HepG2 (cell line): Measurements from ENCODE around the gene PNN. TPM values are rescaled to one million over a fixed set of nuclear protein-coding genes. Genes with fewer than 3 reads are reported as not detected.
A peak's percentile ranks its signal among the peaks of the same experiment; 100 is the strongest.

Experiments used
- ASH2L ChIP-seq: fragments of 300-600, 200-600 bp; sonication (generic); IDR thresholded peaks from 2 replicates; pipeline ENCODE4 v1.7.0; 2017; ENCODE audit warnings: low read depth, mild to moderate bottlenecking, moderate library complexity, mixed read lengths, low read length; ENCODE audit not compliant: insufficient read length
- CHCHD3 ChIP-seq: sonication (generic); formaldehyde crosslinking; IDR thresholded peaks from 2 replicates; pipeline ENCODE4 v1.8.0; 2022; ENCODE audit warnings: mild to moderate bottlenecking, missing genetic modification reagents, moderate library complexity
- DR1 ChIP-seq: sonication (generic); formaldehyde crosslinking; IDR thresholded peaks from 2 replicates; pipeline ENCODE4 v1.8.0; 2021; ENCODE audit warnings: mild to moderate bottlenecking, missing genetic modification reagents, inconsistent platforms
- ETV5 ChIP-seq: IDR thresholded peaks from 2 replicates; pipeline ENCODE4 v1.6.1; 2018; ENCODE audit warnings: missing biosample characterization, missing genetic modification reagents, inconsistent platforms, borderline replicate concordance
- FOXA1 ChIP-seq, 2 experiments: fragments of 450-650 bp in 1 of 2; sonication (generic) in 1 of 2; formaldehyde crosslinking in 1 of 2; IDR thresholded peaks; 2 replicates each; pipeline versions ENCODE4 v1.4.0 to v1.6.1; 2016 to 2020; ENCODE audit warnings: missing genetic modification reagents in 1 of 2
- GFI1 ChIP-seq: sonication (generic); formaldehyde crosslinking; IDR thresholded peaks from 2 replicates; pipeline ENCODE4 v1.5.0; 2020; ENCODE audit warnings: missing genetic modification reagents, mild to moderate bottlenecking, borderline replicate concordance
- KLF6 ChIP-seq: IDR thresholded peaks from 2 replicates; pipeline ENCODE4 v1.8.0; 2016; ENCODE audit warnings: missing biosample characterization, missing genetic modification reagents
- MAFG ChIP-seq: sonication (generic); formaldehyde crosslinking; IDR thresholded peaks from 2 replicates; pipeline ENCODE4 v1.5.1; 2020; ENCODE audit warnings: mild to moderate bottlenecking, missing genetic modification reagents
- MZF1 ChIP-seq: sonication (generic); formaldehyde crosslinking; IDR thresholded peaks from 2 replicates; pipeline ENCODE4 v1.8.1; 2023; ENCODE audit warnings: mild to moderate bottlenecking, missing genetic modification reagents, borderline replicate concordance
- NCOR1 ChIP-seq: fragments of 200-600 bp; sonication (generic); IDR thresholded peaks from 2 replicates; pipeline ENCODE4 v1.7.0; 2017; ENCODE audit warnings: antibody characterized with exemption, low read length, borderline replicate concordance
- RBM39 ChIP-seq: fragments of 200-400 bp; formaldehyde crosslinking; IDR thresholded peaks from one replicate; pipeline ENCODE4 v1.6.1; 2018; ENCODE audit warnings: antibody characterized with exemption, mild to moderate bottlenecking, low read depth, low read length; ENCODE audit not compliant: poor library complexity, severe bottlenecking
- SIX4 ChIP-seq: sonication (generic); formaldehyde crosslinking; IDR thresholded peaks from 2 replicates; pipeline ENCODE4 v1.4.0; 2020; ENCODE audit warnings: missing genetic modification reagents
- TSC22D2 ChIP-seq: sonication (generic); formaldehyde crosslinking; IDR thresholded peaks from 2 replicates; pipeline ENCODE4 v1.5.1; 2020; ENCODE audit warnings: missing genetic modification reagents, mild to moderate bottlenecking, borderline replicate concordance
- ZFYVE20 ChIP-seq: sonication (generic); formaldehyde crosslinking; IDR thresholded peaks from 2 replicates; pipeline ENCODE4 v1.8.0; 2023; ENCODE audit warnings: low read depth, mild to moderate bottlenecking, moderate library complexity, missing genetic modification reagents, borderline replicate concordance
- ZNF12 ChIP-seq: sonication (generic); formaldehyde crosslinking; IDR thresholded peaks from 2 replicates; pipeline ENCODE4 v1.5.0; 2020; ENCODE audit warnings: missing genetic modification reagents
- ZNF317 ChIP-seq: sonication (generic); formaldehyde crosslinking; IDR thresholded peaks from 2 replicates; pipeline ENCODE4 v1.5.0; 2020; ENCODE audit warnings: mild to moderate bottlenecking, missing genetic modification reagents
- ZNF34 ChIP-seq: sonication (generic); formaldehyde crosslinking; IDR thresholded peaks from 2 replicates; pipeline ENCODE4 v1.4.0; 2020; ENCODE audit warnings: mild to moderate bottlenecking, missing genetic modification reagents, borderline replicate concordance
- ZNF614 ChIP-seq: IDR thresholded peaks from 2 replicates; pipeline ENCODE4 v1.6.1; 2018; ENCODE audit warnings: missing biosample characterization, missing genetic modification reagents, inconsistent platforms, borderline replicate concordance
- ZNF761 ChIP-seq: sonication (generic); formaldehyde crosslinking; conservative IDR thresholded peaks from 2 replicates; pipeline ENCODE4 v1.4.0; 2020; ENCODE audit warnings: mild to moderate bottlenecking, missing genetic modification reagents
- ZNF782 ChIP-seq: sonication (generic); formaldehyde crosslinking; IDR thresholded peaks from 2 replicates; pipeline ENCODE4 v1.4.0; 2020; ENCODE audit warnings: missing genetic modification reagents, mild to moderate bottlenecking, borderline replicate concordance
- ZSCAN20 ChIP-seq: sonication (generic); formaldehyde crosslinking; IDR thresholded peaks from 2 replicates; pipeline ENCODE4 v1.4.0; 2020; ENCODE audit warnings: missing genetic modification reagents, mild to moderate bottlenecking, borderline replicate concordance
- polyA plus RNA-seq, 8 experiments: library from polyadenylated mRNA; depleted of rRNA in 3 of 8; stranded (reverse) in 7 of 8; unstranded in 1 of 8; fragments of >200 nt; fragmentation: Illumina TruSeq in 4 of 8; extraction: Trizol in 4 of 8; gene quantifications; 2 replicates each; pipeline versions ENCODE4 v1.2.1 to v1.2.3, GENCODE V29; 2011 to 2016; ENCODE audit warnings: low read depth in 4 of 8, missing spikeins in 1 of 8, mixed read lengths in 1 of 8; ENCODE audit not compliant: insufficient read depth in 1 of 8
- total RNA-seq, 5 experiments: library from RNA; depleted of rRNA; stranded (reverse); fragments of >200 nt; fragmentation: Illumina TruSeq; extraction: Trizol; gene quantifications; 2 replicates each; pipeline ENCODE4 v1.2.3, GENCODE V29; 2016; ENCODE audit warnings: low read depth in 1 of 5
- TF ChIP-seq, protein P1 (sequence below): sonication (generic); formaldehyde crosslinking; IDR thresholded peaks from 2 replicates; pipeline ENCODE4 v1.4.0; 2020; ENCODE audit warnings: missing genetic modification reagents
- TF ChIP-seq, protein P2 (sequence below): IDR thresholded peaks from 2 replicates; pipeline ENCODE4 v1.6.1; 2016; ENCODE audit warnings: low read depth, borderline replicate concordance
- TF ChIP-seq, protein P3 (sequence below): IDR thresholded peaks from 2 replicates; pipeline ENCODE4 v1.6.1; 2018; ENCODE audit warnings: missing genetic modification reagents

Gene PNN
- total and polyA plus RNA-seq, 2 of the 13 experiments (the other 11 are each of a cell fraction or from before 2014, with no cell fraction given), result 58.0 to 214 TPM

DNA sequence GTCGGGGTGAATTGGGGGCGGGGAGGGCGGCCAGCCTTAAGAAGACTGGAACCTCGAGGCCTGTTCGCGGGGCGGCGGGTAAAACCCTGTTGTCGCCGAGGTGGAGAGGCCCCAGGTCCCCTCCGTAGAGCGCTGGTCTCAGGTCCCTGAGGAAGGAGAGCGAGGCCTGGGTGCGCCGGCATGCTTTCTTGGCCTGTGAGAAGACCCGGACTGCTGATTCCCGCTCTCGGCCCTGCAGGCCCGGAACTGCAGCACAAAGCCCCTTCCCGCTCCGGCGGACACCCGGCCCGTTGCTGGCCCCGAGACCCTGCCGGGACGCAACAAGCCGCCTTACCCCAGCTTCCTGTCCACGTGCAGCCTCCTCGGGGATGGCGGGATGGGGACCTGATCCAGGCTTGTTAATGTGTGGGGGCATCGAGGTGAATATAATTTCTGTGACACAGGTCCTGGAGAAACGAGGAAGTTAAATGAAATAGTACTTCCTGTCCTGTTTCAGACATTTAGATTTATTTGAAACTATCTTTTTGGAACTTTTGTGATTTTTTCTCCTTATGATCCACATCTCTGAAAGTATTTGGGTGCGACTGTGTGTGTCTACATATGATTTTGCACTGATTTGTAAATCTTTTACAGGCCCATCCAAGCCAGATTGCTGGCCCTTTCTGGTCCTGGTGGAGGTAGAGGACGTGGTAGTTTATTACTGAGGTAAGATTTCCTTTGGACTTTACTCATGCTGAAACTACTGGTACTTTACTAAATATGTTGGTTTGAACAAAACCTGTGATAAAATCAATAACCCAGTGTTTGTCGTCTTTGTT lies 600 bp downstream of the PNN start (continued):
- no peak for TF ChIP-seq ZNF614 (CRISPR knock-in tag)
- no peak for TF ChIP-seq MAFG
- peak; percentile 86; the same call in 1 of the 2 replicates for TF ChIP-seq ZNF761
- TF ChIP-seq ZNF34 (CRISPR knock-in tag), result no peak; the same call in 1 of the 2 replicates
- 0 out of 2 replicates have a peak, but pooled peaks have one; percentile 7 for TF ChIP-seq ZSCAN20 (CRISPR knock-in tag)
- TF ChIP-seq DR1 (CRISPR knock-in tag), result no peak
- TF ChIP-seq ZNF782, result peak; percentile 54; the same call in 1 of the 2 replicates
- peak; percentile 80 for TF ChIP-seq RBM39
- TF ChIP-seq, protein P1, sequence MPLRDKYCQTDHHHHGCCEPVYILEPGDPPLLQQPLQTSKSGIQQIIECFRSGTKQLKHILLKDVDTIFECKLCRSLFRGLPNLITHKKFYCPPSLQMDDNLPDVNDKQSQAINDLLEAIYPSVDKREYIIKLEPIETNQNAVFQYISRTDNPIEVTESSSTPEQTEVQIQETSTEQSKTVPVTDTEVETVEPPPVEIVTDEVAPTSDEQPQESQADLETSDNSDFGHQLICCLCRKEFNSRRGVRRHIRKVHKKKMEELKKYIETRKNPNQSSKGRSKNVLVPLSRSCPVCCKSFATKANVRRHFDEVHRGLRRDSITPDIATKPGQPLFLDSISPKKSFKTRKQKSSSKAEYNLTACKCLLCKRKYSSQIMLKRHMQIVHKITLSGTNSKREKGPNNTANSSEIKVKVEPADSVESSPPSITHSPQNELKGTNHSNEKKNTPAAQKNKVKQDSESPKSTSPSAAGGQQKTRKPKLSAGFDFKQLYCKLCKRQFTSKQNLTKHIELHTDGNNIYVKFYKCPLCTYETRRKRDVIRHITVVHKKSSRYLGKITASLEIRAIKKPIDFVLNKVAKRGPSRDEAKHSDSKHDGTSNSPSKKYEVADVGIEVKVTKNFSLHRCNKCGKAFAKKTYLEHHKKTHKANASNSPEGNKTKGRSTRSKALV, result peak; percentile 2; the same call in 1 of the 2 replicates
- TF ChIP-seq, protein P2, sequence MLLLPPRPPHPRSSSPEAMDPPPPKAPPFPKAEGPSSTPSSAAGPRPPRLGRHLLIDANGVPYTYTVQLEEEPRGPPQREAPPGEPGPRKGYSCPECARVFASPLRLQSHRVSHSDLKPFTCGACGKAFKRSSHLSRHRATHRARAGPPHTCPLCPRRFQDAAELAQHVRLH (CRISPR knock-in tag), result peak; percentile 9; the same call in 1 of the 2 replicates
- no peak; the same call in 1 of the 2 replicates for TF ChIP-seq ZFYVE20
- peak; percentile 64 for TF ChIP-seq ASH2L
- TF ChIP-seq KLF6 (CRISPR knock-in tag), result no peak
- peak; percentile 56 for TF ChIP-seq ETV5 (CRISPR knock-in tag)
- TF ChIP-seq ZNF317 (CRISPR knock-in tag), result no peak; the same call in 1 of the 2 replicates
- TF ChIP-seq FOXA1 (IDR thresholded peaks at IDR 0.05), result no peak
- TF ChIP-seq FOXA1 (CRISPR knock-in tag; IDR thresholded peaks at IDR 0.05), result no peak
- TF ChIP-seq TSC22D2, result no peak
- TF ChIP-seq NCOR1, result peak; percentile 11; the same call in 1 of the 2 replicates
- 0 out of 2 replicates have a peak, but pooled peaks have one; percentile 20 for TF ChIP-seq SIX4 (CRISPR knock-in tag)
- TF ChIP-seq CHCHD3 (CRISPR knock-in tag), result no peak; the same call in 1 of the 2 replicates
- TF ChIP-seq, protein P3, sequence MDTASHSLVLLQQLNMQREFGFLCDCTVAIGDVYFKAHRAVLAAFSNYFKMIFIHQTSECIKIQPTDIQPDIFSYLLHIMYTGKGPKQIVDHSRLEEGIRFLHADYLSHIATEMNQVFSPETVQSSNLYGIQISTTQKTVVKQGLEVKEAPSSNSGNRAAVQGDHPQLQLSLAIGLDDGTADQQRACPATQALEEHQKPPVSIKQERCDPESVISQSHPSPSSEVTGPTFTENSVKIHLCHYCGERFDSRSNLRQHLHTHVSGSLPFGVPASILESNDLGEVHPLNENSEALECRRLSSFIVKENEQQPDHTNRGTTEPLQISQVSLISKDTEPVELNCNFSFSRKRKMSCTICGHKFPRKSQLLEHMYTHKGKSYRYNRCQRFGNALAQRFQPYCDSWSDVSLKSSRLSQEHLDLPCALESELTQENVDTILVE (CRISPR knock-in tag), result no peak; the same call in 1 of the 2 replicates
- peak; percentile 99 for TF ChIP-seq MZF1 (CRISPR knock-in tag)
- TF ChIP-seq ZNF12 (CRISPR knock-in tag), result 0 out of 2 replicates have a peak, but pooled peaks have one; percentile 40
- TF ChIP-seq GFI1 (CRISPR knock-in tag), result no peak
